K562 (cell line): ENCODE data around the gene GAB2.

Experiments
- CREB1 ChIP-seq, 2 experiments: sonication (generic) in 1 of 2; formaldehyde crosslinking in 1 of 2; IDR thresholded peaks; 2 replicates each; pipeline versions ENCODE4 v1.6.1 to v1.8.0; 2012 to 2022; ENCODE audit warnings: inconsistent platforms in 1 of 2, mild to moderate bottlenecking in 1 of 2, missing genetic modification reagents in 1 of 2, moderate library complexity in 1 of 2
- EGR1 ChIP-seq: fragments of 450-650 bp; conservative IDR thresholded peaks from 2 replicates; pipeline ENCODE4 v1.6.1; 2017; ENCODE audit warnings: mild to moderate bottlenecking
- GTF2F1 ChIP-seq: IDR thresholded peaks from 2 replicates; pipeline ENCODE4 v1.6.1; 2011; ENCODE audit warnings: low read depth, low read length, improper control_type of control experiment
- KLF16 ChIP-seq: IDR thresholded peaks from 2 replicates; pipeline ENCODE4 v1.6.1; 2016; ENCODE audit warnings: antibody characterized with exemption
- PHTF2 ChIP-seq: fragments of 250-450 bp; sonication (Bioruptor Pico); IDR thresholded peaks from 2 replicates; pipeline ENCODE4 v1.5.0; 2021; ENCODE audit warnings: mild to moderate bottlenecking
- POLR2A ChIP-seq: fragments of 450-650 bp; conservative IDR thresholded peaks from 2 replicates; pipeline ENCODE4 v1.6.1; 2016
- POLR2AphosphoS5 ChIP-seq: IDR thresholded peaks from 2 replicates; pipeline ENCODE4 v1.6.1; 2011; ENCODE audit warnings: mild to moderate bottlenecking, low read depth, low read length, moderate library complexity; ENCODE audit not compliant: control insufficient read depth, insufficient read depth
- SOX6 ChIP-seq: fragments of 450-650 bp; IDR thresholded peaks from 2 replicates; pipeline ENCODE4 v1.6.1; 2014; ENCODE audit warnings: mild to moderate bottlenecking
- SRF ChIP-seq, 2 experiments: fragments of 250-450, 450-650 bp in 1 of 2; sonication (Bioruptor Pico) in 1 of 2; sonication (generic) in 1 of 2; formaldehyde crosslinking; IDR thresholded peaks; 2 replicates each; pipeline versions ENCODE4 v1.5.0 to v1.5.1; 2020 to 2022; ENCODE audit warnings: mild to moderate bottlenecking in 1 of 2, missing genetic modification reagents in 1 of 2
- YY1 ChIP-seq, 3 experiments: IDR thresholded peaks; 2 replicates each; pipeline ENCODE4 v1.6.1; 2011; ENCODE audit warnings: low read length in 2 of 3, mild to moderate bottlenecking in 2 of 3, moderate library complexity in 2 of 3, borderline replicate concordance in 1 of 3, control low read depth in 1 of 3, low read depth in 1 of 3; ENCODE audit not compliant: insufficient read depth in 3 of 3, insufficient replicate concordance in 2 of 3, control insufficient read depth in 1 of 3, insufficient read length in 1 of 3; ENCODE audit errors: extremely low read depth in 1 of 3
- ZNF224 ChIP-seq: sonication (generic); formaldehyde crosslinking; IDR thresholded peaks from 2 replicates; pipeline ENCODE4 v1.8.0; 2022; ENCODE audit warnings: mild to moderate bottlenecking, missing genetic modification reagents
- ZNF398 ChIP-seq: fragments of 250-450 bp; sonication (Bioruptor Pico); IDR thresholded peaks from 2 replicates; pipeline ENCODE4 v1.8.0; 2021; ENCODE audit warnings: moderate library complexity, mild to moderate bottlenecking, inconsistent platforms
- TF ChIP-seq, protein P1 (sequence below), 2 experiments: fragments of 200-800 bp in 1 of 2; sonication (Bioruptor generic) in 1 of 2; sonication (generic) in 1 of 2; formaldehyde crosslinking in 1 of 2; IDR thresholded peaks in 1 of 2; conservative IDR thresholded peaks in 1 of 2; 2 replicates each; pipeline versions ENCODE4 v1.5.0 to v1.6.1; 2016 to 2020; ENCODE audit warnings: missing compliant biosample characterization in 1 of 2, missing genetic modification characterization in 1 of 2, missing genetic modification reagents in 1 of 2
- TF ChIP-seq, protein P2 (sequence below), 3 experiments: IDR thresholded peaks in 2 of 3; conservative IDR thresholded peaks in 1 of 3; 2 replicates each; pipeline ENCODE4 v1.5.1; 2011 to 2012; ENCODE audit warnings: low read length in 3 of 3, mild to moderate bottlenecking in 3 of 3, control low read depth in 2 of 3, improper control_type of control experiment in 1 of 3, inconsistent platforms in 1 of 3, low read depth in 1 of 3, mixed read lengths in 1 of 3, moderate library complexity in 1 of 3; ENCODE audit not compliant: insufficient read depth in 2 of 3

- TF ChIP-seq SOX6 = no peak
- TF ChIP-seq POLR2A = no peak
- no peak for TF ChIP-seq ZNF398 (CRISPR knock-in tag)
- TF ChIP-seq, protein P1, sequence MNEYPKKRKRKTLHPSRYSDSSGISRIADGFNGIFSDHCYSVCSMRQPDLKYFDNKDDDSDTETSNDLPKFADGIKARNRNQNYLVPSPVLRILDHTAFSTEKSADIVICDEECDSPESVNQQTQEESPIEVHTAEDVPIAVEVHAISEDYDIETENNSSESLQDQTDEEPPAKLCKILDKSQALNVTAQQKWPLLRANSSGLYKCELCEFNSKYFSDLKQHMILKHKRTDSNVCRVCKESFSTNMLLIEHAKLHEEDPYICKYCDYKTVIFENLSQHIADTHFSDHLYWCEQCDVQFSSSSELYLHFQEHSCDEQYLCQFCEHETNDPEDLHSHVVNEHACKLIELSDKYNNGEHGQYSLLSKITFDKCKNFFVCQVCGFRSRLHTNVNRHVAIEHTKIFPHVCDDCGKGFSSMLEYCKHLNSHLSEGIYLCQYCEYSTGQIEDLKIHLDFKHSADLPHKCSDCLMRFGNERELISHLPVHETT (CRISPR knock-in tag; conservative IDR thresholded peaks at IDR 0.05 in 1 of 2, IDR thresholded peaks at IDR 0.05 in 1 of 2) = no peak
- no peak for TF ChIP-seq POLR2AphosphoS5
- TF ChIP-seq EGR1 = no peak
- TF ChIP-seq GTF2F1 = no peak
- TF ChIP-seq, protein P2, sequence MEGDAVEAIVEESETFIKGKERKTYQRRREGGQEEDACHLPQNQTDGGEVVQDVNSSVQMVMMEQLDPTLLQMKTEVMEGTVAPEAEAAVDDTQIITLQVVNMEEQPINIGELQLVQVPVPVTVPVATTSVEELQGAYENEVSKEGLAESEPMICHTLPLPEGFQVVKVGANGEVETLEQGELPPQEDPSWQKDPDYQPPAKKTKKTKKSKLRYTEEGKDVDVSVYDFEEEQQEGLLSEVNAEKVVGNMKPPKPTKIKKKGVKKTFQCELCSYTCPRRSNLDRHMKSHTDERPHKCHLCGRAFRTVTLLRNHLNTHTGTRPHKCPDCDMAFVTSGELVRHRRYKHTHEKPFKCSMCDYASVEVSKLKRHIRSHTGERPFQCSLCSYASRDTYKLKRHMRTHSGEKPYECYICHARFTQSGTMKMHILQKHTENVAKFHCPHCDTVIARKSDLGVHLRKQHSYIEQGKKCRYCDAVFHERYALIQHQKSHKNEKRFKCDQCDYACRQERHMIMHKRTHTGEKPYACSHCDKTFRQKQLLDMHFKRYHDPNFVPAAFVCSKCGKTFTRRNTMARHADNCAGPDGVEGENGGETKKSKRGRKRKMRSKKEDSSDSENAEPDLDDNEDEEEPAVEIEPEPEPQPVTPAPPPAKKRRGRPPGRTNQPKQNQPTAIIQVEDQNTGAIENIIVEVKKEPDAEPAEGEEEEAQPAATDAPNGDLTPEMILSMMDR (IDR thresholded peaks at IDR 0.05 in 2 of 3, conservative IDR thresholded peaks at IDR 0.05 in 1 of 3; ENCODE audit: insufficient read depth in 2 of 3, low read depth in 1 of 3, low read length in 3 of 3) = no peak
- TF ChIP-seq CREB1 (IDR thresholded peaks at IDR 0.05) = no peak
- TF ChIP-seq CREB1 (CRISPR knock-in tag; IDR thresholded peaks at IDR 0.05) = no peak
- TF ChIP-seq SRF (CRISPR knock-in tag; IDR thresholded peaks at IDR 0.05) = no peak
- TF ChIP-seq KLF16 = no peak
- TF ChIP-seq ZNF224 (CRISPR knock-in tag) = no peak
- TF ChIP-seq PHTF2 (CRISPR knock-in tag) = no peak
- no peak for TF ChIP-seq YY1 (IDR thresholded peaks at IDR 0.05; ENCODE audit: borderline replicate concordance in 1 of 3, control insufficient read depth in 1 of 3, extremely low read depth in 1 of 3, insufficient read depth in 3 of 3, insufficient read length in 1 of 3, insufficient replicate concordance in 2 of 3, low read depth in 1 of 3, low read length in 2 of 3)
These were observed 245.7 kb downstream of the GAB2 start for GRCh38 chr11:78171951-78172350.
